Urinary bladder (tissue), 4 donors: ENCODE data around the gene MEIS2. TPM values are rescaled to one million over a fixed set of nuclear protein-coding genes. Genes with fewer than 3 reads are reported as not detected.

Source experiments
- DNase-seq: peaks from one replicate; pipeline ENCODE4 v3.0.0-alpha.2; 2015; ENCODE audit errors: extremely low spot score
- H3K27ac ChIP-seq: one replicate; pipeline ENCODE4 v1.5.1; 2013; ENCODE audit warnings: low read depth, mild to moderate bottlenecking, moderate library complexity
- H3K36me3 ChIP-seq: one replicate; pipeline ENCODE4 v1.6.1; 2013; ENCODE audit warnings: mild to moderate bottlenecking, moderate library complexity; ENCODE audit not compliant: insufficient read depth
- H3K4me1 ChIP-seq: one replicate; pipeline ENCODE4 v1.6.1; 2013; ENCODE audit warnings: mild to moderate bottlenecking, moderate library complexity; ENCODE audit not compliant: insufficient read depth
- H3K4me3 ChIP-seq: one replicate; pipeline ENCODE4 v1.5.1; 2013; ENCODE audit warnings: low read depth, low read length
- WGBS: extraction: QIAGEN DNeasy Blood & Tissue Kit; methylation state at CpG from one replicate; pipeline ENCODE4 v1.1.7; 2013; 5-methylcytosine and 5-hydroxymethylcytosine counted together
- polyA plus RNA-seq: library from polyadenylated mRNA; stranded (reverse); fragments of 200-250 nt; gene quantifications from one replicate; pipeline ENCODE4 v1.2.3, GENCODE V29; 2013
- total RNA-seq: library from RNA; depleted of rRNA; stranded (reverse); fragments of >200 nt; gene quantifications from one replicate; pipeline ENCODE4 v1.2.3, GENCODE V29; 2014
- donor health status: healthy with polysubstance abuse.
- donor health status: healthy.

The MEIS2 gene
- total and polyA plus RNA-seq, 2 donors = 79.8 to 163 TPM

DNA sequence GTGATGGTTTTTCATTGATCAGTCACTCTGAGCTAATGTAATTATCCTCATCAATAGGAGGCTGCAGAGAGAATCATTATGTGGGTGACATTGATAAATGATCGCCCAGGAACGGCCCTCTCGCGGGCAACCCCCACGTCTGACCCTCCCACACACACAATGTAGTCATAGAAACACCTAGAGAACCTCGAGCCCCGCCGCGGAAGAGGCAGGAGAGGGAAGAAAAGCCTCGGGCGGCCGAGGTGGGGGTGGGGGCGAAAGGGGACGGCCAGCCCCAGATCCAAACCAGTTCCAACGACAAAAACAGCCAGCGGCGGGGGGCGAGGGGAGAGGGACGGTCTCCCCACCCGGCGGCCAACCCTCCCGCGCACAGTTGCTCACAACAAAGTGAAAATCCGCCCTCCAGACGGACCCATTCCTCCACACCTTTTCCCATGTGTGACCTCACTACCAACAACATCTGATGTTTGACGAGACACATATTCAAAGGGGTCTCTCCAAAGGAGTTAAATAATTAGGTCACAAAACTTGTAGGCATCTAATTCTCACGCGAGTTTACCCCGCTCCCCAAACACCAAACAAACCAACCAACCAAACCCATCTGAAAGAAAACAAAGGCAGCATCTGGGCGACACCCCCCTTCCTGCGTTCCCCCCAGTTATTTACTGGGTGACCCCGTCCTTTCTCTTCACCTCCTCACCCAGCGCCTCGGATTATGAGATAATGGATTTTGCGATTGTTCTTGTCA lies 213.0 kb downstream of the MEIS2 start:
- peak overlapping the region; percentile 34 for H3K4me3 ChIP-seq
- no peaks in the 10 kb centered on the region for H3K4me1 ChIP-seq
- DNase-seq = no peak
- WGBS = 17% methylated on average over 35 of the region's 35 CpGs
- H3K27ac ChIP-seq = no peak overlapping the region
- no peaks in the 10 kb centered on the region for H3K36me3 ChIP-seq

DNA sequence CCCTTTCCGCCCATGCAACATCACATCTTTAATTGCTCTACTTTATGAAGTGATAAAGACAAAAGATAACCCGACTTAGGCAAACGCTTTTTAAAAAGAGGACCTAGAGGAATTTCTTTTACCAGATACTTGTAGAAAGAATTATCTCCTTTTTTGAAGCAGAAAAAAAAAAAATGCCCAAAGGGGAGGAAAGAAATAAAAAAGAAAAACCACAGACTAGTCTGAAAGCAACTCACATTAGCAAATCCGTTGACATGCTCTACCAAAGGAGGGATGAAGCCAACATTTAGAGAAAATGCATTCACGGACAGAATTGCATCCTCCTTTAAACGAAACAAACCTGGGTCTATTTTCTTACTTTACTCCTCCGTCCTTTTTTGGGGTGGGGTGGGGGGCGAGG lies 213.6 kb downstream of the MEIS2 start:
- WGBS = 55% methylated on average over 8 of the region's 8 CpGs
- H3K36me3 ChIP-seq = no peaks in the 10 kb centered on the region
- no peak for DNase-seq
- H3K4me1 ChIP-seq = no peaks in the 10 kb centered on the region
- H3K27ac ChIP-seq = no peak overlapping the region
- no peak overlapping the region for H3K4me3 ChIP-seq

DNA sequence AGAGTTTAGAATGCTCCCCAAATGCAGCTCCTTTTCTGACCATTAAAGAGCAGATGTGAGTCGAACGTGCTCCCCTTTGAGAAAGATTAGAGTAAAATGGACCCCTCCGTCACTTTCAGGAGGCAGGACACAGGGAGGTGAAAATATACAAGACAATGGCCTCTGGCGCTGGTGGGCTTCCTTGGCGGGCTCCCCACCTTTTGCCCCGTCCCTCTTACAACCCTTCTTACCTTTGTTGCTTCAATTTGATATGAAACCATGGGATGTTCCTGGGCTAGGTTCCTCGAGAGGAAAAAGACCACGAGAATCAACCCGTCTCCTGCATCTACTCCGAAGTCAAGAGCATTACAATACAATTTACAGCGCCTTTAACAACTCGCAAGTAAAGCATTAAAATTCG lies 214.2 kb downstream of the MEIS2 start:
- DNase-seq = no peak
- 75% methylated on average over 13 of the region's 13 CpGs for WGBS
- Histone ChIP-seq H3K4me3 (no peak overlapping the region), H3K27ac (no peak overlapping the region), H3K4me1 (no peaks in the 10 kb centered on the region), H3K36me3 (no peaks in the 10 kb centered on the region)

DNA sequence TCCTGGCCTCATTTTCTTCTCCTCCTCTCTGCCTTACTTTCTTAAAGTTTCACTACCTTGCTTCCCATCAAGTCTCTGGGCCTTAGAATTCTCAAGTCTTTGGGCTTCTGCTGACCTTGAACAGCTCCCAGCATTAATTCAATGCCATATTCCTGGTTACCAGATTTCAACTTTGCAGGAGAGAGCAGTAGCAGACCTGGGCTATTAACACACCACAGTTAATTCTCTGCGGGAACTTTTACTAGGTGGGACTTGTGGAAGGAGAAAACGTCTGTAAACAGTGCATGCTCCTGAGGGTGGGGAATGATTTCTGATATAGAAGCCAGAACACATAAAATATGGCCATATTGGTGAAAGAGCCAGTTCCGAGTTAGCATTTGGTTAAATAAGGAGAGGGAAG lies 214.6 kb downstream of the MEIS2 start:
- Histone ChIP-seq H3K27ac (no peak overlapping the region), H3K4me3 (no peak overlapping the region), H3K36me3 (no peaks in the 10 kb centered on the region), H3K4me1 (no peaks in the 10 kb centered on the region)
- 41% methylated on average over 3 of the region's 3 CpGs for WGBS
- DNase-seq = no peak

DNA sequence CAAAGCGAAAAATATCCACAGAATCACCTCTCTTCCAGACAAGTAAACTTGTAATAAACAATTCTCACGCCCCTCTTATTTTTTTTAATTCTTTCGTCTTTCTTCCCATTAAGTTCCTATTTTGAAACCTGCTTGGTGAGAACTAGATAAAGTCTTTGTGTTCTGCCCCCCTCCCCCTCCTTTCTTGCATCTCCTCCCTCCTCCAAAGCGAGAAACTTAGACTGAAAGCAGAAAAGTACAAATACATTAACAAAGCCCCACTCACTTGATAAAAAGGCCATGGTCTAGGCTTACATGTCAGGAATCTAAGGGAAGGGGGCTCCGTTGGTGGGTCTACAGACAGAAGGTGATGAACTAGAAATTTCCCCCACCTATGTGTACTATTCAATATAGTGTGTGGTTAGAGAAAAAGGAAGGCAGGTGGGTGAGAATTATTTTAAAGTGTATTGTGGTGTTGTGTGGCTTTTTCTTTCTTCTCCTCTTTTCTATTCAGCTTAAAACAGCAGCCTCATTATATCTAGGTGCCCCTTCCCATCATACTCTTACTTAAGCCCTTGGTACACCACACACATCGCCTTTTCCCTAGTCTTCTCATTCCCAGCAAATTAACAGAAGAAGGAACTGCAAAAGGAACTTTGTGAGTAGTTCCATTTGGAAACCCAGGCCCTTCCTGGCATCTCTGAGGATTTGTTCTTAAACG lies 215.3 kb downstream of the MEIS2 start:
- 66% methylated on average over 7 of the region's 7 CpGs for WGBS
- H3K4me1 ChIP-seq = no peaks in the 10 kb centered on the region

DNA sequence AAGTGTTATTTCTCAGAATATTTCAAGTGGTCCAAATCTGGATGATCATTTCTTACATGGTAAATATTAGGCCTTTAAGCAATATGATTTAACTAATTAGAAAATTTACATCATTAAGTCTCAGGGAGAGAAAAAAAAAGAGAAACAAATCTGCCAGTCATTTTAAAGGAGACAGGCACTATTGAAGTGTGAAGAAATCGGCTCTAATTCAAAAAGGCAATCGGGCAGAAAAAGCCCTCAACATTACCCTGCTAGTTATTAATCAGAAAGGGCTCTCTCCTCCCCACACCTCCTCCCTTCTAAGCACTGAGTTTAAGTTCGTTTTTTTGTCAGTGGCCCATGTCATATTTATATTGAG lies 215.9 kb downstream of the MEIS2 start:
- whole genome bisulfite sequencing = 62% methylated on average over 3 of the region's 3 CpGs
- Histone ChIP-seq H3K27ac (no peak overlapping the region), H3K4me1 (no peaks in the 10 kb centered on the region), H3K4me3 (no peak overlapping the region), H3K36me3 (no peaks in the 10 kb centered on the region)
- DNase-seq = no peak

More for the DNA sequence above, 215.3 kb downstream of the MEIS2 start:
- no peak overlapping the region for H3K27ac ChIP-seq
- H3K4me3 ChIP-seq = no peak overlapping the region
- no peaks in the 10 kb centered on the region for H3K36me3 ChIP-seq
- DNase-seq = no peak

DNA sequence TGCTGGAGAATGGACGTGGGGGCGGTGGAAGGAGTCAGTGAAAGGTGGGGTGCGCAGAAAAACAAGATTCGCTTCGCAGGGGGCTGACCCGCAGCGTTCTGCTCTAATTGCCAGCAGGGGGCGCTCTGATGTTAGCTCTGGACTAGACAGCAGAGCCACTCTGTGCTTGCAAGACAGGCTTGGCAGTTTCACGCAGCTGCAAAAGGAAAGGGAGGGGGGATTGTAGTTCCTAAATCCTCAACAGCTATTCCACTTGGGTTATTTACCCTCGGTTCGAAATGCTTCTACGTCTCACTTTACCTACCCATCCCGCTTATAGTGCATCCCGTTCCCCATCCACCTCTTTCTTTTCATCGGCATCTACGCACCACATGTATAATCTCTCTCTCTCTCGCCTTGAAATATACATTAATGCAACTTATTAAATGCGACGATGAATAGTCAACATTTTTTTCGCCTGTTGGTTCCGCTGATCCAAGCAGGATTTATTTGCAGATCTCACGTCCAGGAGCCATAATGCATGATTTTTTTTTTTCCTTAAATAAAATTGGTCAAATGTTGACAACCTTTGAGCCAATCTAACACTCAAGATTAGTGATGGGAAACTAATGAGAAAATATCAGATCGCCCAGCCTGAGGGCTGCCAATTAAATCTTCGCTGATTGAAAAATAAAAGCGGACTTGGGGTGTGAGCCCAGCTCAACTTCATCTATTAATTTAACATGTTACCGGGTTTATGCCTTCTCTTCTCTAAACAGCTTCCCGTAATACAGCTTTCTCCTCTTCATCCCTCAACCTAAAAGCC lies 216.4 kb downstream of the MEIS2 start:
- H3K4me3 ChIP-seq = peak overlapping the region; percentile 36
- peak; percentile 87 for DNase-seq
- no peaks in the 10 kb centered on the region for H3K36me3 ChIP-seq
- 16% methylated on average over 27 of the region's 27 CpGs for WGBS
- no peak overlapping the region for H3K27ac ChIP-seq
- H3K4me1 ChIP-seq = no peaks in the 10 kb centered on the region

DNA sequence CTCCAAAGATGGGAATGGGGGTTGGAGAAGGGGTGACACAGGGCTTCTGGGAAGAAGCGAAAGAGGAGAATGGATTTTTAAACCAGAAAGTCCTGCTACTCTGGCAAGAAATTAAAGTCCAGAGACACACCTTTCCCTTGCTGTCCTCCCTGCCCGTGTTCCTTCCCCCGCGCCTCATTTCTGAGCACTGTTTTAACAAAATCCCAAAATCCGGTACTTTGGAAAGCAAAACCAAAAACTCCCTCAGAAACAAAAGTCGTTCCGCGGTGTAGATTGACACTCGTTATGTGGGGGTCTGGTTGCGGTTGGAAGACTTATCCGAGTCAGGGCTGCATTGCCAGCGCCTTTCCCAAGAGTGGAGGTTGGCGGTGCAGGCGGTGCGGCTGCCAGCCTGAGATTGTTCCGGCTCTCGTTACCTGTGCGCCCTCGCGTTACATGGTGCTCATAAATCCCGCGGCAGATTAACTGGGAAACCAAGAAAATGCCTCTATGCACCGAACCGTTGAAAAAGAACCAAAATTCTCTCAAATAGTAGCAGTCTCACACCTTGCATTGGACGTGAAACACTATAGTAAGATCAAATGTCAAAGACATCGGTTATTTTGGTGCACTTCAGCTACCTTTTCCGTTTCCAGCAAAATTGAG lies 217.7 kb downstream of the MEIS2 start:
- 24% methylated on average over 27 of the region's 27 CpGs for WGBS
- H3K27ac ChIP-seq = no peak overlapping the region
- H3K36me3 ChIP-seq = no peaks in the 10 kb centered on the region
- peak overlapping the region; percentile 0 for H3K4me3 ChIP-seq
- DNase-seq = no peak
- H3K4me1 ChIP-seq = no peaks in the 10 kb centered on the region

DNA sequence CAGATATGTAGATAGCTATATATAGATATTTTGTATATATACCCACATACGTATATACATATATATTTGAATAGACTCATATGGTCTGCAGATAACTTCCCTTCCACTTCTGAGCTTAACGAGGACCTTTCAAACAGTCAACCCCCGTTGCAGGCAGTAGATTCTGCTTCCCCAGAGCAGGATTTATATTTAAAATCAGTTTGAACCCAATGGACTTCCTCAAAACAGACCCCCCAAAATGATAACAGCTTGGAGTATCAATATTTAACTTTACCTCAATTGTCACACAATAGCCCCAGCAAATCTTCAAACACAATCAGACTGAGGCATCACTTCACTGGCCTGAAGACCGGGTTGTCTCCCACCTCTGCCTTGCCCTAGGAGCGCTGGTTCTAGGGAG lies 218.3 kb downstream of the MEIS2 start:
- DNase-seq = no peak
- Histone ChIP-seq H3K36me3 (no peaks in the 10 kb centered on the region), H3K4me1 (no peaks in the 10 kb centered on the region), H3K27ac (no peak overlapping the region), H3K4me3 (no peak overlapping the region)
- 67% methylated on average over 5 of the region's 5 CpGs for WGBS

DNA sequence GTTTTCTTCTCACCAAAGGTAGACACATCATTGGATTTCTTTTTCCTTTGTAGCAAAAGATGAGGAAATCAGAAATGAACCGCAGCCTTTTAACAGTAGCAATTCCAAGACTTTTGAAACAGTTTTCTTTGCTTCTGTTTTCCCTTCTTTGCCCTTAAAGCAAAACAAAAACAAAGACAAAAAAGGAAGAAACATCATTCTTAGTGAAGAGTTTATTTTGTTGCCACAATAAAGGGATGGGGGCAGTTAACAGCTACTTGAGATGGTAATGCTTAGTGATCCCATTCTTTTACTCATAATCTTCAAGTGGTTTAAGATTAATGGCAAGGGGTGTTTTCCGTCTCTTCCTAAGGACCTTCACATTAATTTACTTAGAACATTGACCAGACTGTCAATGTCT lies 218.8 kb downstream of the MEIS2 start:
- Histone ChIP-seq H3K36me3 (no peaks in the 10 kb centered on the region), H3K27ac (no peak overlapping the region), H3K4me3 (no peak overlapping the region), H3K4me1 (no peaks in the 10 kb centered on the region)
- WGBS = 76% methylated on average over 2 of the region's 2 CpGs
- DNase-seq = no peak

DNA sequence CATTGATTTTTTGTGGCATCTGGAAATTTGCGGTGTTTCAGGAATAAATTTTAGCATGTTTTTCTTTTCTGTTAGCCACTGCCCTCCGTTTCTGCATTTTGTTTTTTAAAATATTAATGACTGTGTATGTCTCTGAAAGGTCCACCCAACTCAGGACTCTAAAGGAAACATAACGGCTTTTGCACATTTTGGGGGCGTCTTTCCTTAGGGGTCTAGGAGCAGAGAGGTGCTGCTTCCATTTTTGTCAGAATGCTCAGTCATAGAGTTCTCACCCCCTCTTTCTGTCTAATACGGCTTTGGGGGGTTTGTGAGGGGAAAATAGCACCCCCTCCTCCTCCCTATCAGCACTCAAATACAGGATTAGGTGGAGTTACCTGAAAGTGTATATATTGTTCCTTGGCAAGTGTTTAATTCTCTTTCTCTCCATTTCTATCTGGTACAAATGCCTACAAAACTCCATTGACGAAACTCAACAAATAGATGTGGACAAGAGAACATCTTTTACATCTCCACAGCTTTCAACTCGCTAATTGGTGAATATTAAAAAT lies 219.4 kb downstream of the MEIS2 start:
- Histone ChIP-seq H3K36me3 (no peaks in the 10 kb centered on the region), H3K4me3 (no peak overlapping the region), H3K27ac (no peak overlapping the region), H3K4me1 (no peaks in the 10 kb centered on the region)
- DNase-seq = no peak
- WGBS = 82% methylated on average over 7 of the region's 7 CpGs

DNA sequence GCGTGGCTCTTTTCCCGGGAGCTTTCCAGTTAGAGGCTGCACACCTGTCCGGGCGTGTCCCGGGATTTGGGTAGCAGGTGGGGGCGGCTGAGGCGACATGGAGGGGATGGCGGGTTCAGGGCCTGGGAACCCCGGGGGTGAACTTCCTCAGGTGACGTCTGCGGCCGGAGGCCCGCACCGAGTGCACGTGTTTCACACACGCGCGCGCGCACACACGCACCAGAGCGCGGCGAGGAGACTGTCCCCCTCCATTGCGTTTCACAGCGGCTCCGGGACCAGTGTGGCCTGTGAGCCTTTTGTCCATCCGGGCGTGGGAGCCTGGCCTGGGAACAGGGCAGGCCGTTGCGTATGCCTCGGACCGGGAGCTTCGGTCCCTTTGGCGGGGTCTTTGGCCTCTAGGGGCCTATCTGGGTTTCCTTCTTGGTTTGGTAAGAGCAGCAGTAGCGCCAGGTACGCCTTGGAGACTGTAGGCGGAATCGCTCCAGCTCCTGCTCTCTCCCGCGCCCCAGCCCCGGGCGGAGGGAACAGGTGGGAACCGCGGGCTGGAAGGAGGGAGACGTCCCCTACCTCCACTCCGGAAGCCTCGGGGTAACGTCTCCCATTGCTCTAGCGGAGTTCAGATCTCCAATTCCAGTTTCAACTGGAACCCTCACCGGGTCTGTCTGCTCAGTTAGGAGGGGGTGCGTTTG lies 220.0 kb downstream of the MEIS2 start:
- no peaks in the 10 kb centered on the region for H3K4me1 ChIP-seq
- 63% methylated on average over 52 of the region's 52 CpGs for WGBS
- H3K4me3 ChIP-seq = no peak overlapping the region
- no peaks in the 10 kb centered on the region for H3K36me3 ChIP-seq
- DNase-seq = no peak
- H3K27ac ChIP-seq = no peak overlapping the region
